GM06990 (cell line): ENCODE data around the gene MPC1L.

Experiments used
- DNase-seq: peaks from one replicate; pipeline ENCODE4 v3.0.0-alpha.2; 2011; ENCODE audit not compliant: insufficient read length; ENCODE audit errors: extremely low read depth
- H3K27me3 ChIP-seq: replicated peaks from 2 replicates; pipeline ENCODE4 v1.6.0; 2011; ENCODE audit warnings: low read length; ENCODE audit not compliant: control insufficient read depth, insufficient read depth
- H3K36me3 ChIP-seq: 2 replicates; pipeline ENCODE4 v1.5.1; 2011; ENCODE audit warnings: low read length; ENCODE audit not compliant: control insufficient read depth, insufficient read depth
- H3K4me3 ChIP-seq: replicated peaks from 2 replicates; pipeline ENCODE4 v1.5.1; 2011; ENCODE audit warnings: low read depth, mild to moderate bottlenecking, control low read depth, low read length
- CTCF ChIP-seq: IDR thresholded peaks from 2 replicates; pipeline ENCODE4 v1.5.1; 2011; ENCODE audit warnings: low read length, control low read depth, mild to moderate bottlenecking, inconsistent platforms; ENCODE audit not compliant: insufficient read depth, poor library complexity, severe bottlenecking

The MPC1L gene

DNA sequence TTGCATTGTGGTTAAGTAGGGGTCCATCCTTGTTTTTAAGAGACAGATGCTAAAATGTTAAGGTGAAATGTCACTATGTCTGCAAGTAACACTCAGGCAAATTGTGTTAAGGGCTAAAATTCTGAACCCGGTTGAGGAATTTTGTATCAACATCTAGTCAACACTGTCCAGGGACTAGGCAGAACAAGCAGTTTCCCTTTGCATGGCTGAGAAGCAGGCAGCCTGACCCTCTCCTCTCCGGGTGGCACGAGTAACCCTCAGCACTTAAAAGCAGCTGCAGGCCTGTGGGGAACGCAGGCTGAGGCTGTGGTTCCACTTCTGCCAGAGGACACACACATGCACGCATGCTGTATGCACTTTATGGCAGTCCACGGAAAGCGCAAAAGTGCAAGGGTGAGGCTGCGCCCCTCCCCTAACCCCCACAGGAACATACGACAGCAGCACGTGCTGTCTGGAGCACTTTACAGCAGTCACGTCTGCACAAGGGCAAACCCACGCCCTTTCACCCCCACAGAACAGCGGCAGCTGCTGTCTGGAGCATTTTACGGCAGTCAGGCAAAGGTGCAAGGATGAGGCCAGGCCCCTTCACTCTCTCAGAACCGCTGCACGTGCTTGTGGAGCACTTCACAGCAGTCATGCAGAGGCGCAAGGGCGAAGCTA, 619 bp upstream of the MPC1L start:
- no peak for TF ChIP-seq CTCF
- Histone ChIP-seq H3K4me3 (no peak overlapping the region), H3K27me3 (peaks cover 2% of the 10 kb centered on the region; the same call in 1 of the 2 replicates), H3K36me3 (no peaks in the 10 kb centered on the region)
- no peak for DNase-seq

- Histone ChIP-seq H3K4me3 (no peak overlapping the region), H3K27me3 (peaks cover 2% of the 10 kb centered on the region; the same call in 1 of the 2 replicates), H3K36me3 (peaks cover 3% of the 10 kb centered on the region)
- TF ChIP-seq CTCF, result no peak
- DNase-seq, result no peak
Measured at GRCh38 chrX:40623665-40624064, 437 bp downstream of the MPC1L start.

DNA sequence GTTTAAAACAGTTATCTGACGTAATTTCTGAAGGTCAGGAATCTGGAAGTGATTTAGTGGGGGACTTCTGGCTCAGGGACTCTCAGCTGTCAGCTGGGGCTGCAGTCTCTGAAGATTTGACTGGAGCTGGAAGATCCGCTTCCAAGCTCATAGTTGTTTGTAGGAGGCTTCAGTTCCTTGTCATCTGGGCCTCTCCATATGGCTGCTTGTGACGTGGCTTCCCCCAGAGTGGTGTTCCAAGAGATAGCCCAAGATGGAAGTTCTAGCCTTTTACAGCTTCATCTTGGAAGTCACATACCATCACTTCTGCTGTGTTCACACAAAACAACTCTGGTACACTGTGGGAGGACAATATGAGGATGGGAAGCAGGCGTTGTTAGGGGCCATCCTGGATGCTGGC, 2.1 kb downstream of the MPC1L start:
- TF ChIP-seq CTCF, result no peak
- DNase-seq, result no peak
- H3K4me3 ChIP-seq, result no peak overlapping the region

GRCh38 chrX:40628506-40628905, 5.3 kb downstream of the MPC1L start:
- no peak overlapping the region for H3K4me3 ChIP-seq
- H3K36me3 ChIP-seq, result peaks cover 10% of the 10 kb centered on the region
- H3K27me3 ChIP-seq, result no peaks in the 10 kb centered on the region
- TF ChIP-seq CTCF, result no peak
- no peak for DNase-seq

More for the DNA sequence above, 2.1 kb downstream of the MPC1L start:
- Histone ChIP-seq H3K27me3 (peaks cover 2% of the 10 kb centered on the region; the same call in 1 of the 2 replicates), H3K36me3 (peaks cover 3% of the 10 kb centered on the region)

DNA sequence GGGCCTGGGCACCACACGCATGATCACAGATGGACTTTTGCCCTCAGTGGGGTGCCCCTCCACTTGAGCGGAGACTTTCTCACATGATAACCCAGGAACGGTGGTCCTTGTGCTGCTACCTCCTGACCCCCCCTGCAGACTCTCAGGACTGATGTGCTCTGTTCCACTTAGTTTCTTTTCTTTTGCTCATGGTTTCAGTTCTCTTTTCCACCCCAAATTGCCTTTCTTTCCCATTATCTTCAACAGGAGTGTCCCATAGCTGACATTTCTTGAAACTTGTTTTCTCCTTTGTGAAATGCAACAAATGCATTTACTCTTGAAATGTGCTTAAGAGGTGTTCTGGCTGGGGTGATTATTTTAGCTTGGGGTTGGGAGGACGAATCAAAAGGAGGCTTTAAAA, 9.0 kb downstream of the MPC1L start:
- no peak for DNase-seq
- Histone ChIP-seq H3K27me3 (no peaks in the 10 kb centered on the region), H3K36me3 (peaks cover 17% of the 10 kb centered on the region), H3K4me3 (no peak overlapping the region)
- TF ChIP-seq CTCF, result no peak

- Histone ChIP-seq H3K36me3 (peaks cover 16% of the 10 kb centered on the region), H3K4me3 (no peak overlapping the region), H3K27me3 (no peaks in the 10 kb centered on the region)
- no peak for TF ChIP-seq CTCF
- DNase-seq, result no peak
Measured at GRCh38 chrX:40637687-40638086, 14.5 kb downstream of the MPC1L start.
